HG03108 (cell line): ENCODE results near the gene TUBE1.

Experiments used
- ATAC-seq: cut with Tn5 transposase; IDR thresholded peaks from one replicate; pipeline ENCODE4 v1.9.1; 2021; ENCODE audit warnings: moderate library complexity; ENCODE audit not compliant: unreplicated experiment

The TUBE1 gene

DNA sequence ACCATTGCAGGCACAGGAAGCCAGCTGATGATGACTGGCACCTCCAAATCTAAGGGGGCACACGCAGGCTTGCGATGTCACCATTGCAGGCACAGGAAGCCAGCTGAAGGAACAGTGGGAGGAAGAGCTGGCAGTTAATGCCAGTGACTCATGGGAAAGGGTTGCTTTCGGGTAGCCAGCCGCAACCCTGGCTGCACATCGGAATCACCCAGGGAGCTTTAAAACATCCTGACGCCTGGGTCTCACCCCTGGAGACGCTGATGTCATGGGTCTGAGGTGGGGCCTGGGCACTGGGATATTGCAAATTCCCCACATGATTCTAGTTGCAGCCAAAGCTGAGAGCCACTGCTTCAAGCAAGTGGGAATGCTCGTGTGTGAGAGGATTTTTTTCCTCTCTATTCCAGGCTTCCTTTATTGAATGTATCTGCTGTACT is 49.5 kb downstream of the TUBE1 start:
- no peak for ATAC-seq

DNA sequence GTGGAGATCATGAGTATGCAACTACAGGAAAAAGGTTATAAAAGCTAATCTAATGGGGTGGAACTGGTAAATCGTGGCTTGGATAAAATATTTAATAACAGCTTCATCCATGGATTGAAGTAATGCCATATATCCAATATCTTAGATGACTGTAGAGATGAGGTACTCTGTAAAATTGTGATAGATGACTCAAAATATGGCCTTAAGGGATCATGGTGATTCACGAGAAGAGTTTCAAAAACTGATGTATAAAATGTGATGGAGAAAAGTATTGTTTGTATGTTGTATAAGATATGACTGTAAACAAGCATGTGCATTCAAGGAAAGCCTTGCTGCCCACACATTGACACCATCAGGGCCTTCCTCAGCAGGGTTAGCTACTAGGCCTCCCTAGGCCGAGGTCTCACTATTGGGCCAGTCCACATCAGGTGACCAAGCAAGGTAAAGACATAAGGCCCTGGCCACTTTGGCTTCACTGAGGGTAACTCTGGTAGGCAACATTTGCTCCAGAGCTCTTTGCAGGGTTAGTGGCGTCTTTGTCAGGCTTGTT is 51.1 kb downstream of the TUBE1 start:
- ATAC-seq = no peak

DNA sequence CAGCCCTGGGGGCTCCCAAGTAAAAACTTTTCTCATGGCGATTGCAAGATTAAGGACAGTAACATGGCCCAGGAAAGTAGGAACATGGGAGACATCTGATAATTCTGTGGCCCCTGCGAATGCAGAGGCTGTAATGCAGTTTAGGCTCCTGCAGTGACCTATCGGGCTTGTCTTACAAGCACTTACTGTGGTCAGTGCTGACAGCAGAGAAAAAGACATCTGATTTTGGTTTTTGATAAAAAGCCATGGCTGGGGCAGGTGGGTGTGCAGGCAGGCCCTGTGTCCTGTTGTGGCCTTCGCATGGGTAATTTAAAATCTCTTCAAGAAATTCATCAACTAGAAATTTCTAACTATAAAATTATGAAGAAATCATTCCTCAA is 52.7 kb downstream of the TUBE1 start:
- ATAC-seq = no peak

DNA sequence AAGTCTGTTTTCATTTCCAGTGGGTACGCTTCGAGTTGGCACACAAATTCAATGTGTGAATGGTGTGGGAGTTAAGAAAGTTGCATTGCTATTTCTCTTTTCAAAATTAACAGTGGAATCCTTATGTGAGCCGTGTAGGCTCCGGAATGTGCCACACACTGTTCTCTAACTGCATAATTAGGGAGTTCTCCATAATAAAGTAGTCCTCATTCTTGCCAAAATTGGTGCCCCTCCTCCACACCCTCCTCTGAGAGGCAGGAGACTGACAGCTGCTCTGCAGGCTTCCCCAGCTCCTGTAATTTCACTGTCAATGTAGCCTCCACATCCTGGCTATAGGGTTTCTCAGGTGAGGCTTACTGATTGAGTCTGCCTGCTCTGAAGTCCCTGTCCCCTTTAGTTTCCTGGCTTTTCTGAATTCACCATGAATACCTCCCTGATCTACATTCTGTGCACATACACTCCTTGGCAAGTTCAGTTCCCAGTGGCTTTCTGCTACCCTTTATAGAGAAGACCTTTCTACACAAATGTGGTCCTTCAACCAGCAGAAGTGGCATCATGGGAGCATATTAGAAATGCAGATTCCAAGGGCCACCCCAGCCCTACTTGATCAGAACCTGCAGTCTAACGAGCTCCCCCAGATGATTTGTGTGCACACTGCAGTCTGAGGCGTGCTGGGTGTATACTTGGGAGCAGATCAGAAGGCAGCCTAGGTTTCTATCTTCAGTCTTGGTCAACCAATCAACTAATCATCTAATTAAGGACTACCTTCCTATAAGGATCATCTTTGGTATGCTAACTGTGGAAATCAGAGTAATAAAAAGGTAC is 53.3 kb downstream of the TUBE1 start:
- ATAC-seq = no peak

DNA sequence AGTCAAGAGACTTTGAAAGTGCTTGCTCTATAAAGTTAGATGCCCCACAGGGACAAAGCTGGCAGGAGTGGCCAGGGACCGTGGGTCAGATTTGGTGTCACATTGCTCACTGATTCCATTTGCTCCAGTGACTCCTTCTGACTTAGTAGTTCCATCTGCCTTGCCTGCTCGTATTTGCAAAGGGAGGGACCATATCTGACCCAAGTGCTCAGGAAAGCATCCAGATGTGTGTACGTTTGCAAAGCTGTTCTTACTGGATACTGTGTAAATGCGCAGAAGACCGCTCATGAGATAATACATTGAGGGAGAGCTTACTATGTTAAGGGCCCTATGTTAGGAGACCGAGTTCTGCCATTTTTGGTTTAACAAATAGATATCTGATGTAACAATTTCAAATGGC is 54.6 kb downstream of the TUBE1 start:
- ATAC-seq = no peak

DNA sequence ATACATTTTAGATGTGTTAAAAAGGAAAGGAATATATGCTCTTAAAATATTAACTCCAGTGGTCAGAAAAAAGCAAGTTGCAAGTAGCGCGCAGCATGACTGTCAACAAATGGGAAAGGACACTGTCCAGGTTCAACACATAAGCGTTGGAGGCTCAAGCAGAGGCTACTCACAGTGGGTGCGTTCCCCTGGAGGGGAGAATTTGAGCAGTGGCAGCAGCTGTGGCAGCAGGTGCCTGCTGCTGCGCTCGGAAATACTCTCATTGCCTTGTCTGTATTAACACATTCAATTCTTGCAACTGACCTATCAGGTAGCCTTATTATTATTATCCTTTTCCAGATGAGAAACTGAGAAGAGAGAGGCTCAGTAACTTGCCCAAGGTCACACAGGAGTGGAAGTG is 55.3 kb downstream of the TUBE1 start:
- no peak for ATAC-seq

DNA sequence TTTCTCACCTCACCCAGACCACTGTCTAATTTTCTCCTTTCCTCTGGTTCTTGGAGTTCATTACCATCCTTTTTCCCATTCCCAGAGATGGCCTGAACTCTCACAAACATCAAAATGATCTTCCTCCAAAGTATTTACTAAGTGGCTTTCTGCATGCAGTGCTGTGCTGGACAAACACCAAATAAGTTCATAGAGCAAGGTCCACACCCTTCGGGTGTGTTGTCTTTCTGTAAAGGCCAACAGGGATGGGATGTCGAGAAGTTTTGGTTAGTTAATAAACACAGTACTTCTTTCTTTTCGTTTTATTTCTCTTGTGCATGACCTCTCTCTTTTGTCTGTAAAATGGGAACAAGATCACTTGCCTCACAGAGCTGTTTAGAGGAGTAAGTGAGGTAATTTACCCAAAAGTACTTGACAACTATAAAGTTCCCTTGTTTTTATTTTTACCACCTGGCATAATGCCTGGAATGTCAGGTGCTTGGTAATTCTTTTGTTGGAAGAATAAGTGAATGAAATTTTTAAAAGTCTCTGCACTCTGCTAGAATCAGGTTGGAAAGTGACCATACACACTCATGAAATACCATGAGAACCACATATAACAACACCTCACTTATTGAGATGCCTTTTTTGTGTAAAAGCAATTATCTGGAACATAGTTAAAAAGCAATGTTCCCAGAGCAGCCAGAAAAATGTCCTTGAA is 56.2 kb downstream of the TUBE1 start:
- ATAC-seq = no peak

DNA sequence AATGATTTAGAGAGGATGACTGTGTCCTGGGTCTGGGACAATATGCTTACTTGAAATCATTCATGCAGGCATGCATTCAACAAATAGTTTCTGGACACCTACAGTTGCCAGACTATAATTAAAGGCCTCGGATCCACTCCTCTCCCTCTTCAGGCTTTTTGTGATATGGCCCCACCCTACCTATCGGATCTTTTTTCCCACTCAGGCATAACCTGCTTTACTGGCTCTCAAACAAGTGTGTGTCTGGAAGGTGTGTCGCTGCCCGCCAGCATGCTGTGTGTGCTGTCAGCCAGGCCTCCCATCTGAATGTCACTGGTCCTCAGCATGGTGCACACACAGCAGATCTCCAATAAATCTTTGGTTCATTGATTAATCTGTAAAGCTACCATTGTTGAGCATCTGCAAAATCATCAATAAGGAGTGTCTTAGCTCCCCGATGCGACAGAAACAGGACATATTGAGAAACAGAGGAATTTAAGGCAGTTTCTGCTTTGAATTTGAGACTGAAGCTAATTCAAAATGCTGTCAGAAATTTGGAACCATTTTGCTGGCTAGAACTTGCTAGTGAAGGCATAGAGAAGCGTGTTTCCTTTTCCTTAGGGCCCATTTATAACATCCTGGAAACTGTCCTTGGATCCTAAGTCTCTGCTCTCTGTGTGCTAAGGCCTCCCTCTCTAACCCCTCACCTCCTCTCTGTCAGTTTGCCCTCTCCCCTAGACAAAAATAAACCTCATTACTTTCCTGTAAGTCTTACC is 56.9 kb downstream of the TUBE1 start:
- no peak for ATAC-seq

DNA sequence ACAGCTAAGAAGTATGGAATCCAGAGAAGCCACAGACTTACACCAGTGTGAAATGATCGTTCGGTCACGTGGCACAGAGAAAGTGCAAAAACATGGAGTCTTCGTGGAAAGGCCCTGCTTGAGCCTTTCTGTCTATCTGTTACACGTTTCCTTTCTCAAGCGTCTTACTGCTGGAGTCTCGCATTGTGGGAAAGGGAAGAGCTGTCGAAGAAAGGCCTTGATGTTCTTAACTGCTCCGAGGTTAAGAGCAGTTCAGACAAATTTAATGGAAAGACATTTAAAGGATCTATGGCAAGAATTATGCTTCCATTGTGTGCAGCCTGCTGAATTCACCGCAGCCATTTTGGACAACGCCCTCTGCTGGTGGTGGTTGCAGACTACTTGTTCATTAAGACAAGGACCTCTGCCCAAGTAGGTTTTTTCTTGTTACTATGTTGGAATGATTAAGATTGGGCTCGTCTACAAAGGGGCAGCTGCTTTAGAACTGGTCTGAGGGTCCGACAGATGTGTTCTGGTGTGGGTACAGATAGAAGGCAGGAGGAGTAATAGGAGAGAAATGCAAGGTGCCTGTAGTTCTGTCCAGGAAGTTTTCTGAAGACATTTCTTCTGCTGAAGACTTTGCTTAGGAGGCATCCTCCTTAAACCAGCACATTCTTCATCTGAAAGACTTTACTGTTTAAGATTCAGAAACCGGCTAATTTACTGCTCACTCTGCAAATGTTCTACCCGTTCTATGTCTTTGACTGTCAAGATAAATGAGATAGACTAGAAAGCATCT is 58.0 kb downstream of the TUBE1 start:
- ATAC-seq = no peak

DNA sequence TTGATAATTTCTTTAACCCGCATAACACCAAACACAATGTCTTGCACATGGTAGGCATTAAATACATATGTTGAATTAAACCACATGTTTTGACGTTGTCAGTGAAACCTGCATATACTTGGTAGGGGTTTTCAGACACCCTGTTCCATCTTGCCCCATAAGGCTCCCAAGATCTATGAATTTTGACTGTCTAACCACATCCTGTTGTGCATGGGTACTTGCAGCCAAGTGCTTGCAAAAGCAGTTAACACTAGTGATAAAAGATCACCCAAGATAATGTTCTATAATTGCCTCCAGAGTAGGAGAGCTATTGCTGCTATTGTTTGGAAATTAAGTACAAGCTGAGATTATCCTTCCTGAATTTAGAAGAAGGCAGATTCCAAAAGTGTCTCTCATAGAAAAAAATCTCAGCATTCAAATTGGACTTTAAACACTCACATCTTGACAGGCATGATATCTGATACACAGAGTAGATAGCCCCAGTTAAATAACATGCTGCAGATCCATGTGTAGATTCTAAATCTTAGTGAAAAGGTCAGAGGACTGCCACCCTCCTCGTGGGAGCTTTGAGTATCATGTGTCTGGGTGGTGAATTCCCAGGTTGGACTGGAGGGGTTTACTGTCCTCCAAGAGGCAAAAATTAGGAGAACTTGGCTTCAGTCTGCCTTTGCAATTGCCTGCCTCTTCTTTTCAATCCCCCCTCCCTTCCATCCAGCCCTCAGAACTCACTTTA is 59.2 kb downstream of the TUBE1 start:
- ATAC-seq = no peak

DNA sequence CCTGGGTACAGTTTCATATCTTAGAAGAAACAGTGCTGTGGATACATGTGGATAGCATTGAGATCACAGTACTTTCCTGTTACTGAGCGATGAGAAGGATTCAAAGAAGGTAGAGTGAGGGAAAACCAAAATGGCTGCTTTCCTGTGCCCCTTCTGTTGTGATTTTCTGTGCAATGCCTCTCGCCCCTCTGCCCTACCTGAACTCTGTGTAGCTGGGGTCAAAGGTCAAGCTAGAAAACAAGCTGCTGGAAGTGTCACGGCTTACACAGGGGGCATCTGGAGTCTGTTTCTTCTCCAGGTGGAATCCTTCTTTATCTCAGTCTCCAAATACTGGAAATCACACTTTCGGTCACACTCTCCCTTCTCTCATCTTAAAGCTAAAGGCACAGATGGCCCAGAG is 60.3 kb downstream of the TUBE1 start:
- ATAC-seq = no peak

DNA sequence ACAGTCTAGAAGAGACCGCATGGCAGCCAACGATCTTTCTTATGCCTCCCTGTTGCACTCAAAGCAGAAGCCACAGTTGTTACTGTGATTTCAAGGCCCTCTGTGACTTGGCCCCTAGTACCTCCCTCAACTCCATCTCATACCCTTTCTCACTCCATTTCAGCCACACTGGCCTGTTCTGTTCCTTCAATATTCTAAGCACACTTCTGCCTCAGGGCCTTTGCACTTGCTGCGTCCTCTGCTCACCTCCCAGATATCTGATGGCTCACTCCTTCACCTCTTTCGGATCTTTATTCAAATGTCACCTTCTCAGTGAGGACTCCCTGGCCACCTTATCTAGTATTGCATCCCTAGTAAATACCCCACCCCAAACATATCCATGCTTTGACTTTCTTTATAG is 62.8 kb downstream of the TUBE1 start:
- ATAC-seq = no peak

DNA sequence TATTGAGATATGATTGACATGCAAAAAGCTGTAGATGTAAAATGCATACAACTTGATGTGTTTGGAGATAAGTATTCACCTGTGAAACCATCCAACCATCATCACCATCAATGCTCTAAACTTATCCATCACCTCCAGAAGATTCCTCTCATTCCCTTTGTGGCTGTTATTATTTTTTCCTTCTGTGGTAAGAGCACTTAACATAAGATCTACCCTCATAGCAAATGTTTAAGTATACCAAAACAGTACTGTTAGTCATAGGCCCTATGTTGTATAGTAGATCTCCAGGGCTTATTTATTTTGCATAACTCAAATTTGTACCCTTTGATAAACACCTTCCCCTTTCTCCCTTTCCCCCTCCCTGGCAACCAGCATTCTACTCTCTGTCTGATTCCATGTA is 64.5 kb downstream of the TUBE1 start:
- no peak for ATAC-seq

DNA sequence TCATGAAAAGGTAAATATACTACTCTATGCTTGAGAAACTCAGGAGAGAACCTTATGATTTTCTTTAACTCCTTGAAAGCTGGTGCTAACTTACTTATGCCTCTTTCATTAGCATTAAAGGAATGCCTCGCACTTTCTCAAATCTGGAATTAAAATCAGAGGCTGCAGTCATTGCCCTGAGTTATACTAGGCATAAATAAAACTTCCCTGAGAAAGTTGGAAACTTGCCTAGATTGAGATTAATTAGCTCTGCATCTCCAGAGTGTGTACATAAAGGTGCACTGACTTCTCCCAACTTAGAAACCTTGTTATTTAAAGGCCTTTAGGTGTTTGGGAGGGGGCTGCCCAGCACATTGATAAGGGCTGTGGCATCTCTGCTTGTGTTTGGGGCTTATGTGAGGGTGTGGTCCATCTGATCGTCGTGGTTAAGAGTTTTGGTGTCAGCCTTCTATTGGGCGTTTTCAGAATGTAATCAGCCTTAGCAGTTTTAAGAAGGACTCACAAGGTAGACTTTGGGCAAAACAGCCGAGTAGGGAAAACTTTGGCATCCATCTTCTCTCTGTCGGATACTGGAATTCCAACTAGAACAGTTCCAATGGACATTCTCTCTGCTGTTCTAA is 65.5 kb downstream of the TUBE1 start:
- no peak for ATAC-seq
